ENCODE measurements around the gene HYAL2. TPM values are rescaled to one million over a fixed set of nuclear protein-coding genes. Genes with fewer than 3 reads are reported as not detected.

HYAL2 gene
- total RNA-seq, 4 donors from 2014 or later: 36.7 to 68.9 (median 51.5) TPM

DNA sequence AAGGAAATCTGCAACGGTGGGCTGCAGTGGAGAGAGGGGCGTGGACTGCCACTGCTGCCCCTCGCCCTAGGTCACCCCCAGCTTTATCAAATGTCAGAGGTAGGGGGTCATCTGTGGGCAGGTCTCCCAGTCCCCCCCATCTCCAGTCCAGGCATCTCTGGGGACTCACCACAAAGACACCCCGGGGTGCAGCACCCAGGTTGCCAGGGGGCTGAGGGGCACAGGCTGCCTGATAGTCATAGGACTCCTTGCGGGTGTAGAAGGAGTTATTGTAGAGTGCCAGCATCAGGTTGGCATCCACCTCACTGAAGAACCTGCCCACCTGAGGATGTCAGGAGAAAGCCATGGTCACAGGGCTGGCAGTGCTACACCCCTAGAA lies 43.3 kb upstream of the HYAL2 start:
- WGBS, 2 donors: 64 to 74% methylated on average over 2 to 5 of the region's 5 CpGs

DNA sequence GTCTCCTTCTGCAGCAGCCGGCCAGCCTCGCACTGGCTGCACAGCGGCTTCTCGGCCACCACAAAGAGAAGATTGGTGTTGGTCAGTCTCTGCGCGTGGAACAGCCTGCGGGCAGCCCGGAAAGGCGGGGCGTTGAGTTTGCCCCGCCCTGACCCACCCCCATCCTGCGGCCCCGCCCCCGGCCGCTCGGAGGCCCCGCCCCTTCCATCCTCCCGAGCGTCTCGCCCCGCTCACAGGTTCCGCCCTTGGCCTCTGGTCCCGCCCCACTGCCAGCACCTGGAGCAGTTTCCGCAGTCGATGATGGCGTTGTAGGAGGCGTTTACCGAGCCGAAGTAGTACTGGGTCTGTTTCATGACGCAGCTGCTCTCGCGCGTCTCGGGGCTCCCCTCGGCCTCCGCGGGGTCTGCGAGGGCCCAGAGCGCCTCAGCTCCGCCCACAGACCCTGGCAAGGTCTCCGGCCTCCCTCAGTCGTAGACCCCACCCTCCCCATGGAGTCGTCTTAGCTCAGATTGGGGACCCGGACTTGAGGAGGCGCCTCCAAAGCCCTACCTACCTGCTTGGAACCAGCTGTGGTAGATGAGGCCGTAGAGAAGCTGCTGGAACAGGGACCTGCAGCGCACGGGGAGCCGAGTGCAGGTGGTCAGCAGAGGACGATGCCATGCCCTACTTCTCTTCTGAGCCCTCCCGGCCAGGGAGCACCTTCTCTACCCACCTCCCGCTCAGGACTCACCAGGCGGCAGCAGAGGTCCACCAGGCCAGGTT lies 42.7 kb upstream of the HYAL2 start:
- peak overlapping the region; percentile 59 to 82 (median 72) for H3K27ac ChIP-seq
- intact Hi-C loops (cut with DNase I): no loop called here

More for the DNA sequence above, 43.3 kb upstream of the HYAL2 start:
- TF ChIP-seq, protein P1, sequence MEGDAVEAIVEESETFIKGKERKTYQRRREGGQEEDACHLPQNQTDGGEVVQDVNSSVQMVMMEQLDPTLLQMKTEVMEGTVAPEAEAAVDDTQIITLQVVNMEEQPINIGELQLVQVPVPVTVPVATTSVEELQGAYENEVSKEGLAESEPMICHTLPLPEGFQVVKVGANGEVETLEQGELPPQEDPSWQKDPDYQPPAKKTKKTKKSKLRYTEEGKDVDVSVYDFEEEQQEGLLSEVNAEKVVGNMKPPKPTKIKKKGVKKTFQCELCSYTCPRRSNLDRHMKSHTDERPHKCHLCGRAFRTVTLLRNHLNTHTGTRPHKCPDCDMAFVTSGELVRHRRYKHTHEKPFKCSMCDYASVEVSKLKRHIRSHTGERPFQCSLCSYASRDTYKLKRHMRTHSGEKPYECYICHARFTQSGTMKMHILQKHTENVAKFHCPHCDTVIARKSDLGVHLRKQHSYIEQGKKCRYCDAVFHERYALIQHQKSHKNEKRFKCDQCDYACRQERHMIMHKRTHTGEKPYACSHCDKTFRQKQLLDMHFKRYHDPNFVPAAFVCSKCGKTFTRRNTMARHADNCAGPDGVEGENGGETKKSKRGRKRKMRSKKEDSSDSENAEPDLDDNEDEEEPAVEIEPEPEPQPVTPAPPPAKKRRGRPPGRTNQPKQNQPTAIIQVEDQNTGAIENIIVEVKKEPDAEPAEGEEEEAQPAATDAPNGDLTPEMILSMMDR (IDR thresholded peaks at IDR 0.05): no peak
- TF ChIP-seq POLR2A (IDR thresholded peaks at IDR 0.05): no peak
- no peak for DNase-seq
- intact Hi-C loops (cut with DNase I): no loop called here
- peak overlapping the region in 1 of 4 donors; percentile 82 for H3K27ac ChIP-seq
- H3K27me3 ChIP-seq: peaks cover 0 to 6% (median 0%) of the 10 kb centered on the region in 4 donors
- peak overlapping the region; percentile 38 to 80 (median 62) for H3K4me3 ChIP-seq
- no peaks in the 10 kb centered on the region for H3K36me3 ChIP-seq
- no peaks in the 10 kb centered on the region for H3K9me3 ChIP-seq
- H3K4me1 ChIP-seq: peaks cover 10 to 23% (median 13%) of the 10 kb centered on the region in 3 donors

DNA sequence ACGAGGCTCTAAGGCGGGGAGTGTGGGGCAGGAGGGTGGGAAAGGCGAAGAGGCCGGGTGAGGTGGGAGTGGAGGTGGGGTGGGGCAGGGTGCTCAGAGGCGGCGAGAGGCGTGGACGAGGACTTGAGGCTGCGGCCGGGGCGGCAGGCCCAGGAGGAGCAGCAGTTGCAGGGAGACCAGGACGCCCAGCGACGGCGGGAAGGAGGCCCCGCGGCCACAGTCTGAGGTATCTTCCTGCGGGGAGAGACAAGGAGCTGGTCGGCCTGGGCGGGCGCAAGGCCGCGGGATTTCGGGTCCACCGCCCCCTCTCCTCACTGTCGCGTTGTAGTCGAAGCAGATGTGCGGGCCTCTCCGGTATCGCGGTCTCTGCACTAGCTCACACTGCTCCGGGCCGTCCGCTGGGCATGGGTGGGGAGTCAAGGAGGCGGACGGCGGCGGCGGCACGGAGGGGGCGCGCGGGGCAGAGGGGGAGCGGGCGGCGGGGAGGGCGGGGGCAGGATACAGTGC lies 42.1 kb upstream of the HYAL2 start:
- Histone ChIP-seq H3K36me3 (no peaks in the 10 kb centered on the region), H3K9me3 (no peaks in the 10 kb centered on the region), H3K4me3 (peak overlapping the region; percentile 38 to 80 (median 62)), H3K4me1 (peaks cover 10 to 27% (median 15%) of the 10 kb centered on the region in 3 donors), H3K27me3 (peaks cover 0 to under 1% (median 0%) of the 10 kb centered on the region in 4 donors), H3K27ac (peak overlapping the region in 3 of 4 donors; percentile 59 to 82 (median 73))
- TF ChIP-seq, protein P1 (IDR thresholded peaks at IDR 0.05): no peak
- no peak for TF ChIP-seq POLR2A (IDR thresholded peaks at IDR 0.05)
- no peak for DNase-seq
- intact Hi-C loops (cut with DNase I): no loop called here
- 0 to 8% methylated on average over 1 to 23 of the region's 48 CpGs for WGBS, 2 donors

More for the DNA sequence above, 42.7 kb upstream of the HYAL2 start:
- Histone ChIP-seq H3K9me3 (no peaks in the 10 kb centered on the region), H3K4me3 (peak overlapping the region; percentile 38 to 80 (median 62)), H3K4me1 (peaks cover 10 to 23% (median 13%) of the 10 kb centered on the region in 3 donors), H3K27me3 (peaks cover 0 to 6% (median 0%) of the 10 kb centered on the region in 4 donors), H3K36me3 (no peaks in the 10 kb centered on the region)
- peak; percentile 50 for DNase-seq
- TF ChIP-seq POLR2A (IDR thresholded peaks at IDR 0.05): peak in 3 of 4 donors; percentile 19 to 61 (median 41)
- TF ChIP-seq, protein P1 (IDR thresholded peaks at IDR 0.05): no peak
- WGBS, 2 donors: 18% methylated on average over 9 of the region's 53 CpGs; no CpG with 5 or more reads in 1 of the 2 donors

DNA sequence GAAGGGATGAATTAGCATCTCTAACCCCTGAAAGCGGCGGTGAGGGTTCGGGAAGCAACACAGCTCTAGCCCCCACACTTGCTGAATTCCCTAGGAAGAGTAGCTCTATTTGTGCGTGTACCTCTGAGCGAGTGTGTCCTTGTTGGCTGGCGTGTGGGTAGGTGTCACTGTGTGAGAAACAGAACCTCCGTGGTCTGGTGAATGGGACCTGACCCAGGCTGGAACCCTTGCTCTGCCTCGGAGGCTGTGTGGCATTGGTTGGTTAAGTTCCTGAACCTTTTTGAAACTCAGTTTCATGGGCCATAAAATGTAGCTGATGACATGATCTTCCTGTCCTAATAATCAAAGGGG lies 37.2 kb upstream of the HYAL2 start:
- Histone ChIP-seq H3K27ac (peak overlapping the region in 1 of 4 donors; percentile 94), H3K4me1 (peaks cover 39 to 55% (median 43%) of the 10 kb centered on the region in 3 donors), H3K9me3 (no peaks in the 10 kb centered on the region), H3K4me3 (peak overlapping the region in 3 of 4 donors; percentile 85 to 98 (median 89)), H3K36me3 (peaks cover 7 to 38% (median 10%) of the 10 kb centered on the region in 3 donors), H3K27me3 (no peaks in the 10 kb centered on the region)
- intact Hi-C loops (cut with DNase I): no loop called here
- TF ChIP-seq, protein P1 (IDR thresholded peaks at IDR 0.05): no peak
- no peak for TF ChIP-seq POLR2A (IDR thresholded peaks at IDR 0.05)
- WGBS, 2 donors: 14 to 46% methylated on average over 5 to 8 of the region's 8 CpGs
- DNase-seq: no peak

Measured in esophagus squamous epithelium (tissue), 5 donors.